Right lobe of liver (tissue), 6 donors: ENCODE results near the gene NEGR1. TPM values are rescaled to one million over a fixed set of nuclear protein-coding genes. Genes with fewer than 3 reads are reported as not detected.

Source experiments
- ATAC-seq, 4 donors: fragments of 200-7000 bp; cut with Tn5 transposase; one replicate each; pipeline ENCODE4 v1.9.1; 2020; ENCODE audit warnings: mild to moderate bottlenecking in 4 of 4, moderate library complexity in 4 of 4
- DNase-seq, 3 donors: peaks; one replicate each; pipeline ENCODE4 v3.0.0-alpha.2; 2020
- H3K27ac ChIP-seq, 3 donors: fragments of 200-600 bp; one replicate each; pipeline ENCODE4 v1.8.0; 2022
- H3K27me3 ChIP-seq, 2 donors: fragments of 200-600 bp; one replicate each; pipeline ENCODE4 v1.8.0; 2022
- H3K36me3 ChIP-seq, 4 donors: fragments of 200-600 bp; sonication (generic) in 1 of 4; one replicate each; pipeline versions ENCODE4 v1.5.1 to v1.8.0; 2017 to 2022; ENCODE audit warnings: control low read depth in 1 of 4
- H3K4me1 ChIP-seq, 4 donors: fragments of 200-600 bp; sonication (generic) in 1 of 4; one replicate each; pipeline versions ENCODE4 v1.5.1 to v1.8.0; 2017 to 2022; ENCODE audit warnings: control low read depth in 1 of 4
- H3K4me3 ChIP-seq, 3 donors: fragments of 200-600 bp; one replicate each; pipeline ENCODE4 v1.8.0; 2022
- H3K9me3 ChIP-seq, 4 donors: fragments of 200-600 bp; sonication (generic) in 1 of 4; one replicate each; pipeline versions ENCODE4 v1.5.1 to v1.8.0; 2017 to 2022; ENCODE audit warnings: control low read depth in 1 of 4
- CTCF ChIP-seq, 4 donors: fragments of 200-600 bp in 3 of 4; fragments of 450-650 bp in 1 of 4; IDR thresholded peaks; one replicate each; pipeline versions ENCODE4 v1.5.1 to v1.8.0; 2016 to 2022; ENCODE audit warnings: antibody characterized with exemption in 4 of 4, mild to moderate bottlenecking in 2 of 4
- POLR2A ChIP-seq: fragments of 450-650 bp; IDR thresholded peaks from one replicate; pipeline ENCODE4 v1.6.1; 2017; ENCODE audit warnings: antibody characterized with exemption, mild to moderate bottlenecking
- WGBS: methylation state at CpG from one replicate; pipeline ENCODE4 v1.1.6; 2018; ENCODE audit warnings: low coverage, low lambda C conversion rate; ENCODE audit not compliant: insufficient coverage; ENCODE audit errors: missing lambda C conversion rate; 5-methylcytosine and 5-hydroxymethylcytosine counted together
- intact Hi-C, 2 donors: fragments of 100-400 bp; cut with DNase I; formaldehyde crosslinking; loops; one replicate each; pipeline versions ENCODE4 v1.11.2 to v1.14.1; 2022
- total RNA-seq, 6 experiments: library from RNA; depleted of rRNA in 2 of 6; stranded (reverse); fragments of >200 nt in 2 of 6; fragmentation: NEBNext Ultra II Directional in 3 of 6; extraction: Animal tissue kit (Norgen Biotek cat#: 25700) in 3 of 6; gene quantifications; one replicate each; pipeline versions ENCODE4 v1.1.0 to v1.2.4, GENCODE V29; 2016 to 2023
- donor health status: DM: no; HTN: yes; CAD: no.
- donor health status: DM: no; HTN: no; CAD: no.
- donor health status: DM: no; HTN: no; CAD: no.
- donor health status: DM: no; HTN: yes; CAD: no.
- donor health status: DM: no; HTN: yes; CAD: no.

NEGR1 gene
- total RNA-seq, 6 experiments from 2014 or later = 0.02 to 0.31 (median 0.14) TPM

- 14% methylated on average over 9 of the region's 10 CpGs for WGBS
- H3K27me3 ChIP-seq = no peaks in the 10 kb centered on the region
- peaks cover 0 to 7% (median 0%) of the 10 kb centered on the region in 4 donors for H3K4me1 ChIP-seq
- peak overlapping the region in 1 of 3 donors; percentile 6 for H3K4me3 ChIP-seq
- no peaks in the 10 kb centered on the region for H3K9me3 ChIP-seq
- intact Hi-C loops = no loop called here
- ATAC-seq (no peak), DNase-seq (no peak)
- no peaks in the 10 kb centered on the region for H3K36me3 ChIP-seq
- TF ChIP-seq POLR2A = no peak
- no peak overlapping the region for H3K27ac ChIP-seq
These were observed 585 bp downstream of the NEGR1 start for GRCh38 chr1:72281637-72282270.

DNA sequence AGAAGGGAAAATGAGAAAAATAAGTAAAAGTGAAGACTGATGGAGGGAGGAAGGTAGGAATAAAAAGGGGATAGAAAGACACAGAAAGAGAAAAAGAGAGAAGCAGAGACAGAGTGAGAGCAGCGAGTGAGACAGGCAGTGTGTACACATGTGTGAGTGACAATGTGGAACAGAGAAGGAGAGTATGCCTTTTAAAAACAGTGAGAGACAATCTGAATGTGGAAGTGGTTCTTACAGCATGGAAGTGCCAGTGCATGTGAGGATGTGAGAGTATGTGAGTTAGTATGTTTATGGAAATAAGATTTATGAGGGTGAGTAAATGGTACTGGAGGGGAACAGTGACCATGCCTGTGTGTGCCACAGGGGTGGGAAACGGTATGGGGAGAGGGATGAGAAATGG lies 1.2 kb downstream of the NEGR1 start:
- DNase-seq = no peak
- Histone ChIP-seq H3K36me3 (no peaks in the 10 kb centered on the region), H3K9me3 (no peaks in the 10 kb centered on the region), H3K4me1 (peaks cover 0 to 7% (median 0%) of the 10 kb centered on the region in 4 donors), H3K27ac (no peak overlapping the region), H3K4me3 (no peak overlapping the region), H3K27me3 (no peaks in the 10 kb centered on the region)
- intact Hi-C loops = no loop called here
- WGBS = 24% methylated on average over 2 of the region's 2 CpGs
- TF ChIP-seq CTCF (IDR thresholded peaks at IDR 0.05) = no peak
- no peak for TF ChIP-seq POLR2A
- no peak for ATAC-seq

DNA sequence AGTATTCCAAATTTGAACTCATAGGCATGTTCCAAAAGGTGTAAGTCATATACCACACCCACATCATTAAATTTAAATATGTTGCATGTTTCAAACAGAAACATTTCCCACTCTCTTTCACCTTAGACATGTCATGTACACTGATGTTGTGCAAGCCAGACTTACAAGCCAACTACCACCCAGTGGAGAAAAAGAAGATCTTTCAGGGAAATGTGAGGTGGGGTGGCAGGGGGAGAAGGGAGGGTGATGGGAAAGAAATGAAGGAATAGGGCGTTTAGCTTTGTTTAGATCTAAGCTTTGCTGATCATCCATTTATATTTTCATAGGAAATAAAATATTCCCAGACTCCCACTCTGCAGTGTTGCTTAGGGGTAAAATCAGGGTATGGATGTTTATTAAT lies 1.6 kb downstream of the NEGR1 start:
- Histone ChIP-seq H3K4me1 (peaks cover 0 to 7% (median 0%) of the 10 kb centered on the region in 4 donors), H3K9me3 (no peaks in the 10 kb centered on the region), H3K27me3 (no peaks in the 10 kb centered on the region), H3K27ac (no peak overlapping the region), H3K36me3 (no peaks in the 10 kb centered on the region), H3K4me3 (no peak overlapping the region)
- intact Hi-C loops = no loop called here
- TF ChIP-seq POLR2A (no peak), CTCF (IDR thresholded peaks at IDR 0.05) (no peak)
- ATAC-seq (no peak), DNase-seq (no peak)
- WGBS = 22% methylated on average over 1 of the region's 1 CpG

DNA sequence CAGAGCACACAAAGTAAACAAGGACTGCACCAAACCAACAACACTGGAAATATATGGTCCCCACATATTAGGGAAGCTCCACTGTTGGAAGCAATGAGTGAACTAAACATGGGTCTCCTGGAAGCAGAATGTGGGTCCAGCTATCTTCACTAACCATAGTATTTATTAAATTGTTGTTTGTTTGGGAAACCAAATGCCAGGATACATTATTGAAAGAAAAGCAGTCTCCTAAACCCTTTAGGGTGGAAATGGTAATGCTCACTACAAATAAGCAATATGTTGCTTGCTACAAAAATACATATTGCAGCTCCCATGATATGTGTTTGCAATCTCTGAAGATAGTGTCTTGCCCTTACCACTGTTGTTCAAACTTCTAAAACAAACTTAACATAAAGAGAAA lies 2.2 kb downstream of the NEGR1 start:
- H3K4me3 ChIP-seq = no peak overlapping the region

GRCh38 chr1:72278461-72278860 lies 3.9 kb downstream of the NEGR1 start:
- intact Hi-C loops = no loop called here
- ATAC-seq (no peak), DNase-seq (no peak)
- Histone ChIP-seq H3K4me3 (no peak overlapping the region), H3K36me3 (no peaks in the 10 kb centered on the region), H3K4me1 (no peaks in the 10 kb centered on the region), H3K27ac (no peak overlapping the region), H3K27me3 (no peaks in the 10 kb centered on the region), H3K9me3 (no peaks in the 10 kb centered on the region)
- TF ChIP-seq CTCF (IDR thresholded peaks at IDR 0.05) (no peak), POLR2A (no peak)

More for the DNA sequence above, 2.2 kb downstream of the NEGR1 start:
- ATAC-seq (no peak), DNase-seq (no peak)
- no peaks in the 10 kb centered on the region for H3K9me3 ChIP-seq
- TF ChIP-seq POLR2A = no peak
- no peak for TF ChIP-seq CTCF (IDR thresholded peaks at IDR 0.05)
- H3K36me3 ChIP-seq = no peaks in the 10 kb centered on the region
- peaks cover 0 to 7% (median 0%) of the 10 kb centered on the region in 4 donors for H3K4me1 ChIP-seq
- no peak overlapping the region for H3K27ac ChIP-seq
- no peaks in the 10 kb centered on the region for H3K27me3 ChIP-seq
- intact Hi-C loops = no loop called here
